Neuronal stem cell (in vitro differentiated cells): ENCODE measurements around the gene PRDM15.

Experiments used
- DNase-seq: peaks from one replicate; pipeline ENCODE4 v3.0.0-alpha.2; 2013; ENCODE audit warnings: low spot score
- H2AFZ ChIP-seq: one replicate; pipeline ENCODE4 v1.6.1; 2013; ENCODE audit warnings: mild to moderate bottlenecking, low read length, inconsistent platforms
- H2AK5ac ChIP-seq: 2 replicates; pipeline ENCODE4 v1.6.1; 2013; ENCODE audit warnings: low read depth, mild to moderate bottlenecking, inconsistent platforms, low read length, moderate library complexity, mixed read lengths
- H2BK120ac ChIP-seq: 2 replicates; pipeline ENCODE4 v1.6.1; 2013; ENCODE audit warnings: low read depth, mild to moderate bottlenecking, inconsistent platforms, low read length, moderate library complexity, mixed read lengths
- H2BK12ac ChIP-seq: one replicate; pipeline ENCODE4 v1.6.1; 2013; ENCODE audit warnings: low read length, inconsistent platforms
- H2BK15ac ChIP-seq: 2 replicates; pipeline ENCODE4 v1.6.1; 2013; ENCODE audit warnings: mild to moderate bottlenecking, low read length, inconsistent platforms, mixed read lengths
- H2BK5ac ChIP-seq: one replicate; pipeline ENCODE4 v1.6.1; 2013; ENCODE audit warnings: inconsistent platforms, mild to moderate bottlenecking, low read length, moderate library complexity
- H3K14ac ChIP-seq: one replicate; pipeline ENCODE4 v1.6.1; 2013; ENCODE audit warnings: low read length, inconsistent platforms
- H3K18ac ChIP-seq: 2 replicates; pipeline ENCODE4 v1.6.1; 2013; ENCODE audit warnings: low read length, inconsistent platforms
- H3K23ac ChIP-seq: 2 replicates; pipeline ENCODE4 v1.6.1; 2013; ENCODE audit warnings: low read depth, mild to moderate bottlenecking, mixed read lengths, low read length, inconsistent platforms; ENCODE audit not compliant: poor library complexity
- H3K27ac ChIP-seq: replicated peaks from 3 replicates; pipeline ENCODE4 v1.5.1; 2013; ENCODE audit warnings: low read length, inconsistent platforms
- H3K27me3 ChIP-seq, 3 experiments: 2 replicates each; pipeline ENCODE4 v1.6.1; 2013; ENCODE audit warnings: low read length in 3 of 3, mild to moderate bottlenecking in 2 of 3, inconsistent platforms in 1 of 3, low read depth in 1 of 3, mixed read lengths in 1 of 3, moderate library complexity in 1 of 3; ENCODE audit not compliant: control insufficient read depth in 3 of 3, insufficient read depth in 3 of 3
- H3K36me3 ChIP-seq, 2 donors: replicated peaks in 1 of 2; 2 replicates each; pipeline ENCODE4 v1.6.1; 2013; ENCODE audit warnings: low read length in 2 of 2; ENCODE audit not compliant: control insufficient read depth in 2 of 2, insufficient read depth in 2 of 2
- H3K4ac ChIP-seq: 2 replicates; pipeline ENCODE4 v1.6.1; 2013; ENCODE audit warnings: inconsistent platforms, mild to moderate bottlenecking, low read length, moderate library complexity
- H3K4me1 ChIP-seq, 2 donors: 1 replicate in 1 of 2; 2 replicates in 1 of 2; pipeline ENCODE4 v1.6.1; 2013; ENCODE audit warnings: low read length in 2 of 2, low read depth in 1 of 2; ENCODE audit not compliant: control insufficient read depth in 2 of 2, insufficient read depth in 1 of 2
- H3K4me2 ChIP-seq: one replicate; pipeline ENCODE4 v1.6.1; 2013; ENCODE audit warnings: mild to moderate bottlenecking, low read length, inconsistent platforms; ENCODE audit not compliant: insufficient read depth, poor library complexity, severe bottlenecking
- H3K4me3 ChIP-seq, 2 donors: 2 replicates each; pipeline ENCODE4 v1.5.1; 2013; ENCODE audit warnings: low read length in 2 of 2, mild to moderate bottlenecking in 2 of 2, inconsistent platforms in 1 of 2, moderate library complexity in 1 of 2
- H3K79me1 ChIP-seq: one replicate; pipeline ENCODE4 v1.6.1; 2013; ENCODE audit warnings: low read depth, mild to moderate bottlenecking, inconsistent platforms, low read length, moderate library complexity
- H3K9ac ChIP-seq: one replicate; pipeline ENCODE4 v1.6.1; 2013; ENCODE audit warnings: mild to moderate bottlenecking, low read depth, low read length, inconsistent platforms; ENCODE audit not compliant: poor library complexity
- H3K9me3 ChIP-seq, 2 donors: replicated peaks in 1 of 2; 2 replicates each; pipeline versions ENCODE3 to v1.6.1; 2013; ENCODE audit warnings: low read length in 2 of 2, mild to moderate bottlenecking in 2 of 2, inconsistent platforms in 1 of 2, low read depth in 1 of 2, mixed read lengths in 1 of 2, moderate library complexity in 1 of 2; ENCODE audit not compliant: control insufficient read depth in 2 of 2, insufficient read depth in 1 of 2
- H4K8ac ChIP-seq: one replicate; pipeline ENCODE4 v1.6.1; 2013; ENCODE audit warnings: low read depth, mild to moderate bottlenecking, inconsistent platforms, low read length, moderate library complexity
- H4K91ac ChIP-seq: one replicate; pipeline ENCODE4 v1.6.1; 2013; ENCODE audit warnings: low read length, low read depth, mild to moderate bottlenecking, inconsistent platforms; ENCODE audit not compliant: poor library complexity
- WGBS, 2 donors: extraction: QIAGEN DNeasy Blood & Tissue Kit; methylation state at CpG; one replicate each; pipeline ENCODE4 v1.1.7; 2013; ENCODE audit warnings: missing lambda C conversion rate in 2 of 2, mixed read lengths in 1 of 2; ENCODE audit not compliant: insufficient read length in 2 of 2, insufficient replicate concordance in 1 of 2; ENCODE audit errors: extremely low coverage in 2 of 2; 5-methylcytosine and 5-hydroxymethylcytosine counted together

PRDM15 gene

GRCh38 chr21:41884501-41885030, 5.4 kb upstream of the PRDM15 start:
- no CpG with 5 or more reads among the region's 19 CpGs for WGBS, 2 donors
- Histone ChIP-seq H3K9me3 (no peaks in the 10 kb centered on the region), H3K9ac (peak overlapping the region; percentile 26), H2AFZ (no peak overlapping the region), H4K8ac (no peak overlapping the region), H4K91ac (no peak overlapping the region), H3K27ac (no peak overlapping the region), H3K27me3 (no peaks in the 10 kb centered on the region), H2BK12ac (no peak overlapping the region), H3K36me3 (no peaks in the 10 kb centered on the region), H3K18ac (no peak overlapping the region), H2BK15ac (no peak overlapping the region), H3K79me1 (no peaks in the 10 kb centered on the region), H3K4me2 (no peak overlapping the region), H3K4me1 (no peaks in the 10 kb centered on the region), H3K14ac (no peak overlapping the region), H3K4ac (no peak overlapping the region), H2BK5ac (no peak overlapping the region), H2AK5ac (peak overlapping the region; percentile 35), H3K4me3 (no peak overlapping the region), H3K23ac (peak overlapping the region; percentile 53), H2BK120ac (no peak overlapping the region)
- DNase-seq, result no peak

DNA sequence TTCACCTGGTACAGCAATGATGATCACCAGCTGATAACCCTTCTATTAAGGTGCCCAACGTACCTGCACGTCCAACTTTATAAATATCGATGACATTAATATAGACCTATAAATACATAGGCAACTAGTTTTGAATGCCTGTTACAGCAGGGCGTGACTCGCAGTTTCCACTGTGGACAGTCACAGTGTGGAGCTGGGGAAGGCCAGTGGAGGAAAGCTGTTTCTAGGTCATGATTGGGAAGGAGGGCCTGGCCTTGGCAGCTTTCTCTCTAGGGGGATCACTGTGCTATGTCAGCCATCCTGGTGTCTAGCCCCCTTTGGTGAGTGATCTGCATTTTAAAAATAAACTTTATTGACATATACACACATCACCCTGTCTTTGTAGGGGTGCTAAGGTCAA, 4.4 kb upstream of the PRDM15 start:
- H3K9me3 ChIP-seq, result no peaks in the 10 kb centered on the region
- H2AK5ac ChIP-seq, result no peak overlapping the region
- no peak overlapping the region for H4K8ac ChIP-seq
- no peak overlapping the region for H2BK15ac ChIP-seq
- H3K23ac ChIP-seq, result no peak overlapping the region
- no peak overlapping the region for H3K9ac ChIP-seq
- H3K27me3 ChIP-seq, result no peaks in the 10 kb centered on the region
- no peaks in the 10 kb centered on the region for H3K4me1 ChIP-seq
- H2BK12ac ChIP-seq, result no peak overlapping the region
- no peaks in the 10 kb centered on the region for H3K36me3 ChIP-seq
- H3K4me3 ChIP-seq, result no peak overlapping the region
- H2BK120ac ChIP-seq, result no peak overlapping the region
- no peak overlapping the region for H3K4ac ChIP-seq
- no peak overlapping the region for H3K14ac ChIP-seq
- no peak overlapping the region for H2AFZ ChIP-seq
- H3K27ac ChIP-seq, result no peak overlapping the region
- H4K91ac ChIP-seq, result no peak overlapping the region
- no peak overlapping the region for H3K18ac ChIP-seq
- DNase-seq, result no peak
- H3K79me1 ChIP-seq, result no peaks in the 10 kb centered on the region
- WGBS, 2 donors, result no CpG with 5 or more reads among the region's 5 CpGs
- H3K4me2 ChIP-seq, result no peak overlapping the region
- no peak overlapping the region for H2BK5ac ChIP-seq

- Histone ChIP-seq H3K36me3 (no peaks in the 10 kb centered on the region), H3K4ac (no peak overlapping the region), H3K27ac (no peak overlapping the region), H2AFZ (no peak overlapping the region), H3K18ac (no peak overlapping the region), H2BK120ac (no peak overlapping the region), H4K91ac (no peak overlapping the region), H2BK5ac (no peak overlapping the region), H3K27me3 (no peaks in the 10 kb centered on the region), H2BK12ac (no peak overlapping the region), H3K4me2 (no peak overlapping the region), H3K79me1 (peaks cover 5% of the 10 kb centered on the region), H3K4me1 (peaks cover 3 to 5% of the 10 kb centered on the region in 2 donors), H3K9ac (no peak overlapping the region), H3K23ac (no peak overlapping the region), H4K8ac (no peak overlapping the region), H3K14ac (no peak overlapping the region), H3K4me3 (no peak overlapping the region), H2BK15ac (no peak overlapping the region), H2AK5ac (no peak overlapping the region), H3K9me3 (no peaks in the 10 kb centered on the region)
- DNase-seq, result no peak
- no CpG with 5 or more reads among the region's 6 CpGs for WGBS, 2 donors
These were observed 1.9 kb upstream of the PRDM15 start for GRCh38 chr21:41881051-41881450.

DNA sequence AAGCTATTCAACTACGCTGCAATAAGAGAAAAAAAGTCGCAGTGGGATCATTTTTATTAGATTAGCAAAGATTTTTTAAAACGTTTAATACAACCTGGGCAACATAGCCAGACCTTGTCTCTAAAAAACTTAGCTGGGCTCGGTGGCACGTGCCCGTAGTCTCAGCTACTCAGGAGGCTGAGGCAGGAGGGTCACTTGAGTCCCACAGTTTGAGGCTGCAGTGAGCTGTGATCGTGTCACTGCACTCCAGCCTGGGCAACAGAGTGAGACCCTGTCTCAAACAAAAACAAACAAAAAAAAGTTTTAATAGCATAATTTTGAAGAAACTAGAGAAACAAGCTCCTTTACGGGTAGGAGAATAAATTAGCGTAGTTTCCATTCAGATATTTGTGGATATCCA, 1.0 kb upstream of the PRDM15 start:
- H3K18ac ChIP-seq, result no peak overlapping the region

More for the DNA sequence above, 1.0 kb upstream of the PRDM15 start:
- Histone ChIP-seq H2BK12ac (no peak overlapping the region), H3K36me3 (no peaks in the 10 kb centered on the region), H3K4ac (no peak overlapping the region), H3K27ac (no peak overlapping the region), H2BK5ac (no peak overlapping the region), H2AFZ (peak overlapping the region; percentile 99), H3K9me3 (no peaks in the 10 kb centered on the region), H3K9ac (no peak overlapping the region), H3K4me3 (peak overlapping the region in 1 of 2 donors; percentile 88), H3K14ac (no peak overlapping the region), H3K4me1 (peaks cover 3 to 5% of the 10 kb centered on the region in 2 donors), H3K4me2 (no peak overlapping the region), H4K8ac (no peak overlapping the region), H2AK5ac (no peak overlapping the region), H3K27me3 (no peaks in the 10 kb centered on the region), H3K79me1 (peaks cover 5% of the 10 kb centered on the region), H4K91ac (no peak overlapping the region), H2BK15ac (no peak overlapping the region), H2BK120ac (no peak overlapping the region), H3K23ac (no peak overlapping the region)
- WGBS, 2 donors, result no CpG with 5 or more reads among the region's 9 CpGs
- DNase-seq, result no peak
